ENCODE data around the gene SFXN5.

The SFXN5 gene

GRCh38 chr2:72897785-72898584, 173.5 kb downstream of the SFXN5 start:
- DNase-seq (ENCODE audit: low read depth) = no peak

DNA sequence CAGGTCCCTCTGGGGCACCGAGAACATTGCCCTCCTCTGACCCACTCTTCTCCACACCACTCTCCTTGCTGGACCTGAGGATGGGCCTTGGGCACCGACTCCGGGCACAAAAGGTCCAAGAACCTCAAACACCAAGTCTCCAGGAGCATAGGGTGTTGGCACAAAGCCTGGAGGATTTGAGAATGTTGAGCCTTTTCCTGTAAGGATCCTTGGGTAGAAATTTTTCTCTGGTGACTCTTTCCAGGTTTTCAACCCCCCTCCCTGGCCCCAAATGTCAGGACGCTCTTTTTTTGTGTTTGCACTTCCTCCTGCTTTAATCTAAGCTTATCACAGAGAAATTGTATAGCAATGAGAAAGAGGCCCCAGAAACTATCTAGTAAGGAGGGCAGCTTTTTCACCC, 175.1 kb downstream of the SFXN5 start:
- DNase-seq (ENCODE audit: low read depth) = peak; percentile 20

DNA sequence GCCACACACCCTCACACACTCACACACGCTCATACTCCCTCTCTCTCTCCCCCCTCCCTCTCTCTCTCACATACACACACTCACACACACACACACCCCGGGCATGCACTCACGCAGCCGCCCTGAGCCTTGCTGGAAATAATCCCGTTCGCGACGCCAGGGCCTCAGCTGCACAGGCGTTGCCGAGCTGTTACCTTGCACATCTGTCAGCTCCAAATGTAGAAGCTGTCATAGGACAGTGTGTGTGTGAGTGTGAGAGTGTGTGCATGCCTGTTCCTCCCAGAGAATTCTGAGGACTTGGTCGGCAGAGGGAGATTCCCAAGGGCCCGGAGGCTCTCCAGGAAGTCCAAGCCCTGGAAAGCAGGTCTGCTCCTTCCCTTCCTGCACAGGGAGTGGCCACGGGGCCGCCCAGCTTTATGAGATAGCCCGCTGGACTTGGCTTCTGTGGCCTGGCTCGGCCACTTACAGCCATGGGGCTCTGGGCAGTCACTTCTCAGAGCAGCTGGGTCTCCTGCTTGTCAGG, 175.7 kb downstream of the SFXN5 start:
- DNase-seq (ENCODE audit: low read depth) = peak; percentile 8

- DNase-seq (ENCODE audit: low read depth) = no peak
Measured at GRCh38 chr2:72895154-72895553, 176.4 kb downstream of the SFXN5 start.

DNA sequence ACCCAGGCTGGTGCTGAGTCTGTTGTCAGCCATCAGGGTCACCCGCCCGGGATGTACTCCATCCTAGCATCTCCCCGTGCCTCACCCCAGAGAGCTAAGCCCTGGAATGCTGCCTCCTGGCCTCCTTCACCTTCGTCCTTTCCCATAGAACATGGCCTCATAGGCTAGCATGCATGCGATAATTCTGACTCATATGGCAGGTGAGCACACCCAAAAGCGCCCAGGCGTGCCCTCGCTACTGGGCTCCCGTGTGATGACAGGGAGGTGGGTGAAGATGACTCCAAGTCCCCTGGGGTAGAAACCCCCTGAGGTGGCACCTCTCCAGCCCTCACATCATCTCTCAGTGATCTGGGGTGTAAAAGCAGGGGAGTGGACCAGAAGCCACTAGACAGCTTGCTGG, 177.0 kb downstream of the SFXN5 start:
- no peak for DNase-seq (ENCODE audit: low read depth)

DNA sequence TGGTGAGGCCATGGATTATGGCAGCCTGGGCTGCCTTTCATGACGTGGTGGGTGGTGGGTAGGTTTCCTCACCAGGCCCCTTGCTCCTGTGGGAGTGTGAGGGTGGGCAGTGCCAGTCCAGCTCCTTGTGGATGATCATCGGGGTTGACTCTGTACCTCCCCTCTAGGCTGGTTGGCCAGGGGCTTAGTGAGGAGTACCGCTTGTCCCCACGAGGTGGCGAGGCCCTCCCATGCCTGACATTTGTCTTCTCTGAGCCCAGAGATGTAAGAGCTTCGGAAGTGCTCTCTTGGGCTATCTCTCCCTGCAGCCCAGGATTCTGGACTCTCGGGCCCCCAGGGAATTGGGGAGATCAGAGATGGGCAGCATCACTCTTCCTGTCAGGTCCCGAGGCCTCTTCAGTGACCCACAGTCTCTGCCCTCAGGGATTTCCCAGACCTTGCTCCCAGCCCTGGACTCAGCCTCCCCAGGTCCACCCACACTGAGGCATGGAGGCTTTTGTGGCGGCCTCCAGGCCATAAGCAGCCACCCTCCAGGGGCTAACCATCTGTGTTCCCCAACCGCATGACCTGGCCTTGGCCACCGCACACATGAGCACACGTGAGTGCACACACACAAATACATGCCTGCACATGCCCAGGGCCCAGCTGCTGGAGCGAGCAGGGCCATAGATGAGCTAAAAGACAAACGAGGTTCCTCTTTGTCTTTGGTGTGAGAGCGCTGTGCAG, 177.8 kb downstream of the SFXN5 start:
- no peak for DNase-seq (ENCODE audit: low read depth)

DNA sequence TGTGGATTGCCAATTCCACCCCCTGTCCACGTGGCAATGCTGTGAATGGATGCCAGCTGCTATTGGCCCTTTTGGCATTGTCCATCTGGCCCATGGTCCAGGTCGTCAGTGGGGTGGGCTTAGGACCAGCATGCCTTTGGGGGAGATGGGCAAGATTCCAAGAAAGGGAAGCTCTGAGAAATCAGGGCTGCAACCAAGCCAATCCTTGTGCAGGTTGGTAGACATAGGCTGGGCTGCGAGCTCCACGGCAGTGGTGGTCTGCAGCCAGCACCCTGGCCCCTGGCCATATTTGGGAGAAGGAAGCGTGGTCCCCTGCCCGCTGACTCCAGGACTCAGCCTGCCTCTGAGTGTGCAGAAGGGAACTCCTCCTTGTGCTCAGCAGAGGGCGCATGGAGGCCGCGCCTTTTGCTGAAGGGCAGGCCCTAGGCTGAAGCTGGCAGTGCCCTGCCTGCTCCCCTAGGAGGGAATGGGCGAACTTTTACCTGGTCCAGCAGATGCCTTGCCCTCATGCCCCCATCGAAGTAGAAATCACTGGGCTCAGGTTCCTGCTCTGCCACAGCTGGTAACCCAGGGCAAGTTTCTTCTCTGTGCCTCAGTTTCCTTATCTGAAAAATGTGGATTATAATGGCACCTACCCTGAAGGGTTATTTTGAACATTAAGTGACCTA, 178.9 kb downstream of the SFXN5 start:
- peak; percentile 14 for DNase-seq (ENCODE audit: low read depth)
